Body of pancreas (tissue), 4 donors: ENCODE measurements around the gene ZCCHC10.

Source experiments
- POLR2A ChIP-seq, 3 donors: fragments of 450-650 bp; IDR thresholded peaks; one replicate each; pipeline ENCODE4 v1.6.1; 2016; ENCODE audit warnings: antibody characterized with exemption in 3 of 3, mild to moderate bottlenecking in 2 of 3
- TF ChIP-seq, protein P1 (sequence below), 7 experiments: fragments of 450-650 bp in 4 of 7; fragments of 200-600 bp in 3 of 7; sonication (generic) in 3 of 7; IDR thresholded peaks; one replicate each; pipeline ENCODE4 v1.5.1; 2016 to 2019; ENCODE audit warnings: antibody characterized with exemption in 7 of 7

DNA sequence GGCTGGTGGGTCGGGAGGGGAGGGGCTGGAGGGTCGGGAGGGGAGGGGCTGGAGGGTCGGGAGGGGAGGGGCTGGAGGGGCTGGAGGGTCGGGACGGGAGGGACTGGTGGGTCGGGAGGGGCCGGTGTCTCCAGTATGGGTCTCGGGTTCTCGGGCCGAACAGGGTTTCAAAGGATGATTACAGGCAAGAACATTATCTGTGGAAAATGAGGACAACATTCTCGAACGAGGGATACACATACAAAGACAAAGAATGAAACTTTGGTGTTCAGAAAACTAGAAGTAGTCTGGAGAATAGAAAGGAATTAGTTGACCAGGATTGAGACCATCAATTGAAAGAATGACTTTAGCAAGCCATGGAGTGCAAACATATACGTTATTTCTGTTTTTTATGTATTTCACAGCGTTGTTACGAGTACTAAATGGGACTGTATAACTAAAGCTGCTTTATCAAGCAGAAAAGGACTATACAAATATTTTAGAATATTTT, 360 bp upstream of the ZCCHC10 start:
- TF ChIP-seq, protein P1, sequence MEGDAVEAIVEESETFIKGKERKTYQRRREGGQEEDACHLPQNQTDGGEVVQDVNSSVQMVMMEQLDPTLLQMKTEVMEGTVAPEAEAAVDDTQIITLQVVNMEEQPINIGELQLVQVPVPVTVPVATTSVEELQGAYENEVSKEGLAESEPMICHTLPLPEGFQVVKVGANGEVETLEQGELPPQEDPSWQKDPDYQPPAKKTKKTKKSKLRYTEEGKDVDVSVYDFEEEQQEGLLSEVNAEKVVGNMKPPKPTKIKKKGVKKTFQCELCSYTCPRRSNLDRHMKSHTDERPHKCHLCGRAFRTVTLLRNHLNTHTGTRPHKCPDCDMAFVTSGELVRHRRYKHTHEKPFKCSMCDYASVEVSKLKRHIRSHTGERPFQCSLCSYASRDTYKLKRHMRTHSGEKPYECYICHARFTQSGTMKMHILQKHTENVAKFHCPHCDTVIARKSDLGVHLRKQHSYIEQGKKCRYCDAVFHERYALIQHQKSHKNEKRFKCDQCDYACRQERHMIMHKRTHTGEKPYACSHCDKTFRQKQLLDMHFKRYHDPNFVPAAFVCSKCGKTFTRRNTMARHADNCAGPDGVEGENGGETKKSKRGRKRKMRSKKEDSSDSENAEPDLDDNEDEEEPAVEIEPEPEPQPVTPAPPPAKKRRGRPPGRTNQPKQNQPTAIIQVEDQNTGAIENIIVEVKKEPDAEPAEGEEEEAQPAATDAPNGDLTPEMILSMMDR (IDR thresholded peaks at IDR 0.05): no peak
- TF ChIP-seq POLR2A (IDR thresholded peaks at IDR 0.05): no peak
